Upper lobe of left lung (tissue), 4 donors: Measurements from ENCODE around the gene PHLDA1.

Experiments
- POLR2AphosphoS5 ChIP-seq, 2 donors: sonication (generic); formaldehyde crosslinking; IDR thresholded peaks; one replicate each; pipeline ENCODE4 v1.5.1; 2017; ENCODE audit warnings: antibody characterized with exemption in 2 of 2
- TF ChIP-seq, protein P1 (sequence below), 6 experiments: fragments of 450-650 bp in 4 of 6; fragments of 200-600 bp in 2 of 6; sonication (generic) in 2 of 6; IDR thresholded peaks; one replicate each; pipeline ENCODE4 v1.5.1; 2016 to 2019; ENCODE audit warnings: antibody characterized with exemption in 6 of 6

DNA sequence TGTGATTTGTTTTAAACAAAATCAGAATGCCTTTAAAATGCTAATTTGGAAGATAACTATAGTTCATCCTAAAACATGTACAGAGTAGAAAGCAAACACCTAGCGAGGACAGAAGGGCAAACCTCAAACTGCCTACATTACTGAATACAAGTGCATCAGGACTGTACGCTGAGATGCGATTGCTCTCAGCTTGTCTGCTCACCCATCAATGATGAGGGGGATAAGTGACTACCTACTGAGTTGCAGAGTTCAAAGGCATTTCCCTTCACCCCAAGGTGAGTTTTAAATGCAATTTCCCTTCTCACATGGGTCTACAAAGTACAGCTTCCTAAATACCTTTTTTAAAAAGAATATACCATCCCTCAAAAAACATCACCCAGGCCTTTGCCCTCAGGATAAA lies 52.9 kb downstream of the PHLDA1 start:
- TF ChIP-seq, protein P1, sequence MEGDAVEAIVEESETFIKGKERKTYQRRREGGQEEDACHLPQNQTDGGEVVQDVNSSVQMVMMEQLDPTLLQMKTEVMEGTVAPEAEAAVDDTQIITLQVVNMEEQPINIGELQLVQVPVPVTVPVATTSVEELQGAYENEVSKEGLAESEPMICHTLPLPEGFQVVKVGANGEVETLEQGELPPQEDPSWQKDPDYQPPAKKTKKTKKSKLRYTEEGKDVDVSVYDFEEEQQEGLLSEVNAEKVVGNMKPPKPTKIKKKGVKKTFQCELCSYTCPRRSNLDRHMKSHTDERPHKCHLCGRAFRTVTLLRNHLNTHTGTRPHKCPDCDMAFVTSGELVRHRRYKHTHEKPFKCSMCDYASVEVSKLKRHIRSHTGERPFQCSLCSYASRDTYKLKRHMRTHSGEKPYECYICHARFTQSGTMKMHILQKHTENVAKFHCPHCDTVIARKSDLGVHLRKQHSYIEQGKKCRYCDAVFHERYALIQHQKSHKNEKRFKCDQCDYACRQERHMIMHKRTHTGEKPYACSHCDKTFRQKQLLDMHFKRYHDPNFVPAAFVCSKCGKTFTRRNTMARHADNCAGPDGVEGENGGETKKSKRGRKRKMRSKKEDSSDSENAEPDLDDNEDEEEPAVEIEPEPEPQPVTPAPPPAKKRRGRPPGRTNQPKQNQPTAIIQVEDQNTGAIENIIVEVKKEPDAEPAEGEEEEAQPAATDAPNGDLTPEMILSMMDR (IDR thresholded peaks at IDR 0.05): no peak
- TF ChIP-seq POLR2AphosphoS5 (IDR thresholded peaks at IDR 0.05): no peak
